ENCODE results near the gene TRIM27. TPM values are rescaled to one million over a fixed set of nuclear protein-coding genes. Genes with fewer than 3 reads are reported as not detected.

Gene TRIM27
- total RNA-seq, 2 experiments from 2014 or later: 48.5 to 54.6 TPM

- ChIA-PET CTCF (no interaction called here), POLR2A (interaction anchor here (0.6 kb wide), 1 partner anchor 9 kb away, joined by 3 read pairs; no protein-coding TSS in a partner anchor)
- H3K9me3 Mint-ChIP-seq (ENCODE audit: low read depth): no peaks in the 10 kb centered on the region
- no peaks in the 10 kb centered on the region for H3K27me3 Mint-ChIP-seq
- H3K27ac Mint-ChIP-seq: no peak overlapping the region
- ATAC-seq: no peak
- H3K36me3 Mint-ChIP-seq (ENCODE audit: low read depth): peaks cover 2% of the 10 kb centered on the region
- DNase-seq: no peak
- intact Hi-C loops (cut with DNase I, micrococcal nuclease): no loop called here
- no peak overlapping the region for H3K4me3 Mint-ChIP-seq
- peaks cover 9% of the 10 kb centered on the region for H3K4me1 Mint-ChIP-seq
These were observed 30.5 kb downstream of the TRIM27 start for GRCh38 chr6:28893172-28893799.

GRCh38 chr6:28892525-28892924 is 31.3 kb downstream of the TRIM27 start:
- DNase-seq: no peak
- ChIA-PET CTCF (interaction anchor here (1.0 kb wide), 1 partner anchor 12 kb away, joined by 3 read pairs; no protein-coding TSS in a partner anchor), POLR2A (no interaction called here)

GRCh38 chr6:28887796-28888496 is 35.8 kb downstream of the TRIM27 start:
- POLR2A ChIA-PET: no interaction called here
- H3K27ac Mint-ChIP-seq: no peak overlapping the region
- intact Hi-C loops (cut with DNase I, micrococcal nuclease): no loop called here
- DNase-seq: no peak
- no peak for ATAC-seq
- H3K27me3 Mint-ChIP-seq: no peaks in the 10 kb centered on the region
- H3K4me1 Mint-ChIP-seq: peaks cover 22% of the 10 kb centered on the region
- peaks cover 4% of the 10 kb centered on the region for H3K36me3 Mint-ChIP-seq (ENCODE audit: low read depth)
- CTCF ChIA-PET: interaction anchor here (0.6 to 1.2 kb wide), 2 partner anchors 9 to 37 kb away, joined by 3 read pairs; no protein-coding TSS in a partner anchor
- no peak overlapping the region for H3K4me3 Mint-ChIP-seq
- no peaks in the 10 kb centered on the region for H3K9me3 Mint-ChIP-seq (ENCODE audit: low read depth)

More at GRCh38 chr6:28892525-28892924, 31.3 kb downstream of the TRIM27 start:
- Mint-ChIP-seq H3K27ac (no peak overlapping the region), H3K27me3 (no peaks in the 10 kb centered on the region), H3K36me3 (ENCODE audit: low read depth) (peaks cover 2% of the 10 kb centered on the region), H3K4me3 (no peak overlapping the region), H3K9me3 (ENCODE audit: low read depth) (no peaks in the 10 kb centered on the region), H3K4me1 (peaks cover 6% of the 10 kb centered on the region)
- intact Hi-C loops (cut with DNase I, micrococcal nuclease): no loop called here
- no peak for ATAC-seq

- Mint-ChIP-seq H3K9me3 (ENCODE audit: low read depth) (peaks cover 4% of the 10 kb centered on the region), H3K27me3 (peaks cover 3% of the 10 kb centered on the region), H3K36me3 (ENCODE audit: low read depth) (peaks cover 9% of the 10 kb centered on the region), H3K27ac (no peak overlapping the region), H3K4me1 (peaks cover 26% of the 10 kb centered on the region), H3K4me3 (no peak overlapping the region)
- DNase-seq: peak; percentile 17
- ChIA-PET POLR2A (interaction anchor here (0.5 to 3.1 kb wide), 7 partner anchors 10 to 1078 kb away, joined by 3 to 46 read pairs (median 8); a partner anchor contains a TSS), CTCF (interaction anchor here (0.7 to 2.5 kb wide), 8 partner anchors 10 to 412 kb away, joined by 3 to 20 read pairs (median 4); no protein-coding TSS in a partner anchor)
- intact Hi-C loops (cut with DNase I, micrococcal nuclease): no loop called here
- ATAC-seq: no peak
These were observed 37.7 kb downstream of the TRIM27 start for GRCh38 chr6:28886079-28886439.

- H3K27me3 Mint-ChIP-seq: peaks cover 3% of the 10 kb centered on the region
- ATAC-seq: peak; percentile 80
- DNase-seq: peak; percentile 84
- peaks cover 30% of the 10 kb centered on the region for H3K4me1 Mint-ChIP-seq
- CTCF ChIA-PET: interaction anchor here (0.6 to 2.5 kb wide), 8 partner anchors 11 to 868 kb away, joined by 3 to 20 read pairs (median 6); no protein-coding TSS in a partner anchor
- POLR2A ChIA-PET: interaction anchor here (0.6 to 3.1 kb wide), 12 partner anchors 9 to 1077 kb away, joined by 3 to 46 read pairs (median 4); partner anchors contain the start of gene TRIM27
- peak overlapping the region; percentile 52 for H3K4me3 Mint-ChIP-seq
- intact Hi-C loops (cut with DNase I, micrococcal nuclease): loop anchor here (1.0 to 5.0 kb wide), 5 partner anchors 11 to 98 kb away; no protein-coding TSS in a partner anchor
- peaks cover 4% of the 10 kb centered on the region for H3K9me3 Mint-ChIP-seq (ENCODE audit: low read depth)
- peaks cover 10% of the 10 kb centered on the region for H3K36me3 Mint-ChIP-seq (ENCODE audit: low read depth)
- H3K27ac Mint-ChIP-seq: peak overlapping the region; percentile 85
These were observed 39.2 kb downstream of the TRIM27 start for GRCh38 chr6:28884423-28885131.

GRCh38 chr6:28880894-28881780 is 42.6 kb downstream of the TRIM27 start:
- H3K27ac Mint-ChIP-seq: peak overlapping the region; percentile 69
- peaks cover 29% of the 10 kb centered on the region for H3K4me1 Mint-ChIP-seq
- ATAC-seq (no peak), DNase-seq (peak; percentile 79)
- peaks cover 3% of the 10 kb centered on the region for H3K27me3 Mint-ChIP-seq
- intact Hi-C loops (cut with DNase I, micrococcal nuclease): loop anchor here in 1 of 2 experiments (5.0 kb wide), 1 partner anchor 101 kb away; no protein-coding TSS in a partner anchor
- peaks cover 4% of the 10 kb centered on the region for H3K9me3 Mint-ChIP-seq (ENCODE audit: low read depth)
- ChIA-PET POLR2A (interaction anchor here (0.7 to 1.6 kb wide), 3 partner anchors 14 to 43 kb away, joined by 4 to 5 read pairs (median 5); no protein-coding TSS in a partner anchor), CTCF (interaction anchor here (1.0 to 2.0 kb wide), 3 partner anchors 9 to 101 kb away, joined by 3 to 4 read pairs (median 4); no protein-coding TSS in a partner anchor)
- H3K36me3 Mint-ChIP-seq (ENCODE audit: low read depth): peaks cover 10% of the 10 kb centered on the region
- peak overlapping the region; percentile 57 for H3K4me3 Mint-ChIP-seq

- Mint-ChIP-seq H3K9me3 (ENCODE audit: low read depth) (peaks cover 4% of the 10 kb centered on the region), H3K27me3 (peaks cover 3% of the 10 kb centered on the region), H3K27ac (peak overlapping the region; percentile 69), H3K4me3 (peak overlapping the region; percentile 57), H3K4me1 (peaks cover 22% of the 10 kb centered on the region), H3K36me3 (ENCODE audit: low read depth) (peaks cover 6% of the 10 kb centered on the region)
- ChIA-PET POLR2A (interaction anchor here (1.6 kb wide), 1 partner anchor 14 kb away, joined by 5 read pairs; no protein-coding TSS in a partner anchor), CTCF (interaction anchor here (1.0 to 2.0 kb wide), 3 partner anchors 10 to 101 kb away, joined by 3 to 4 read pairs (median 4); no protein-coding TSS in a partner anchor)
- no peak for DNase-seq
- no peak for ATAC-seq
- intact Hi-C loops (cut with DNase I, micrococcal nuclease): loop anchor here in 1 of 2 experiments (5.0 kb wide), 1 partner anchor 102 kb away; no protein-coding TSS in a partner anchor
These were observed 43.3 kb downstream of the TRIM27 start for GRCh38 chr6:28880519-28880893.

GRCh38 chr6:28876710-28877109 is 47.1 kb downstream of the TRIM27 start:
- peak; percentile 77 for ATAC-seq
- no peak overlapping the region for H3K4me3 Mint-ChIP-seq
- peaks cover 6% of the 10 kb centered on the region for H3K36me3 Mint-ChIP-seq (ENCODE audit: low read depth)
- no peak overlapping the region for H3K27ac Mint-ChIP-seq
- POLR2A ChIA-PET: no interaction called here
- intact Hi-C loops (cut with DNase I, micrococcal nuclease): no loop called here
- H3K4me1 Mint-ChIP-seq: peaks cover 8% of the 10 kb centered on the region
- CTCF ChIA-PET: interaction anchor here (2.7 kb wide), 1 partner anchor 11 kb away, joined by 11 read pairs; no protein-coding TSS in a partner anchor
- peaks cover 4% of the 10 kb centered on the region for H3K9me3 Mint-ChIP-seq (ENCODE audit: low read depth)
- no peak for DNase-seq
- H3K27me3 Mint-ChIP-seq: peaks cover 3% of the 10 kb centered on the region

- CTCF ChIA-PET: interaction anchor here (1.8 to 2.7 kb wide), 2 partner anchors 9 to 140 kb away, joined by 7 to 11 read pairs; no protein-coding TSS in a partner anchor
- Mint-ChIP-seq H3K9me3 (ENCODE audit: low read depth) (no peaks in the 10 kb centered on the region), H3K27ac (no peak overlapping the region), H3K4me3 (no peak overlapping the region), H3K27me3 (no peaks in the 10 kb centered on the region), H3K4me1 (no peaks in the 10 kb centered on the region), H3K36me3 (ENCODE audit: low read depth) (no peaks in the 10 kb centered on the region)
- DNase-seq (no peak), ATAC-seq (no peak)
- intact Hi-C loops (cut with DNase I, micrococcal nuclease): no loop called here
- POLR2A ChIA-PET: interaction anchor here (0.5 kb wide), 1 partner anchor 760 kb away, joined by 4 read pairs; no protein-coding TSS in a partner anchor
These were observed 48.5 kb downstream of the TRIM27 start for GRCh38 chr6:28875191-28875747.

All from activated CD4-positive, alpha-beta T cell treated with anti-CD3 and anti-CD28 coated beads for 36 hours (primary cell).